ENCODE results near the gene APC2.

GRCh38 chr19:1471010-1471514 is 21.1 kb downstream of the APC2 start:
- no peak for TF ChIP-seq CTCF (IDR thresholded peaks at IDR 0.05)
- TF ChIP-seq POLR2A (IDR thresholded peaks at IDR 0.05), result no peak
- TF ChIP-seq POLR2AphosphoS5 (IDR thresholded peaks at IDR 0.05), result no peak
